K562 (cell line): Measurements from ENCODE around the gene KIAA1614. TPM values are rescaled to one million over a fixed set of nuclear protein-coding genes. Genes with fewer than 3 reads are reported as not detected.

Experiments
- ATAC-seq: fragments of 200-7000 bp; cut with Tn5 transposase; 3 replicates; pipeline ENCODE4 v1.9.1; 2020; ENCODE audit warnings: moderate library complexity
- BruUV-seq: library from RNA; stranded (reverse); fragments of 400-500 nt; replicated peaks from 2 replicates; lab custom pipeline; 2021; lab: Mats Ljungman, UMichigan
- CTCF ChIA-PET: fragments of 300-600 bp; formaldehyde crosslinking; extraction: SDS; loops from one replicate; lab custom pipeline; 2021; ENCODE audit warnings: low intra/inter-chr PET ratio; lab: Yijun Ruan, JAX
- POLR2A ChIA-PET: fragments of 300-600, 350-650 bp; sonication (Branson Sonifier 250); formaldehyde crosslinking; extraction: SDS; loops from one replicate; lab custom pipeline; 2021; ENCODE audit warnings: antibody characterized with exemption, inconsistent platforms; lab: Yijun Ruan, JAX
- DNase-seq, 4 experiments: peaks; one replicate each; pipeline versions ENCODE4 v3.0.0 to v3.0.0-alpha.2; 2011 to 2018; ENCODE audit warnings: low spot score in 3 of 4, mixed read lengths in 3 of 4; ENCODE audit errors: extremely low read depth in 1 of 4
- FAIRE-seq: peaks from 2 replicates; lab custom pipeline; 2011; peaks lifted over from hg19 to GRCh38; lab: Jason Lieb, UNC
- H2AFZ ChIP-seq: 2 replicates; pipeline ENCODE4 v1.6.0; 2011; ENCODE audit warnings: low read depth, low read length, control low read depth, inconsistent platforms
- H3K27ac ChIP-seq: fragments of 200-600 bp; 3 replicates; pipeline ENCODE4 v1.8.0; 2011; ENCODE audit warnings: low read depth, mild to moderate bottlenecking, control low read depth, inconsistent platforms, low read length, moderate library complexity, mixed read lengths; ENCODE audit errors: extremely low read depth
- H3K27me3 ChIP-seq, 2 experiments: fragments of 300-600 bp in 1 of 2; 2 replicates in 1 of 2; 3 replicates in 1 of 2; pipeline versions ENCODE4 v1.6.0 to v1.8.0; 2011; ENCODE audit warnings: inconsistent platforms in 2 of 2, low read length in 2 of 2, mild to moderate bottlenecking in 1 of 2, mixed read lengths in 1 of 2, moderate library complexity in 1 of 2; ENCODE audit not compliant: control insufficient read depth in 2 of 2, insufficient read depth in 2 of 2
- H3K36me3 ChIP-seq: fragments of 300-600 bp; 3 replicates; pipeline ENCODE4 v1.8.0; 2011; ENCODE audit warnings: mild to moderate bottlenecking, low read length, inconsistent platforms; ENCODE audit not compliant: control insufficient read depth, insufficient read depth
- H3K4me1 ChIP-seq, 2 experiments: fragments of 200-600 bp in 1 of 2; replicated peaks in 1 of 2; 2 replicates in 1 of 2; 3 replicates in 1 of 2; pipeline versions ENCODE4 v1.5.1 to v1.8.0; 2011; ENCODE audit warnings: inconsistent platforms in 2 of 2, low read length in 2 of 2, mild to moderate bottlenecking in 1 of 2, mixed read lengths in 1 of 2, moderate library complexity in 1 of 2; ENCODE audit not compliant: control insufficient read depth in 2 of 2, insufficient read depth in 2 of 2
- H3K4me2 ChIP-seq: 2 replicates; pipeline ENCODE4 v1.6.1; 2011; ENCODE audit warnings: low read length, control low read depth, inconsistent platforms, mixed read lengths; ENCODE audit not compliant: insufficient read depth
- H3K4me3 ChIP-seq: fragments of 200-600 bp; sonication (generic), shearing (Covaris generic); 2 replicates; pipeline ENCODE4 v1.5.1; 2016; ENCODE audit warnings: control low read depth, inconsistent platforms
- H3K79me2 ChIP-seq: fragments of 200-600 bp; 3 replicates; pipeline ENCODE4 v1.8.0; 2011; ENCODE audit warnings: low read length, inconsistent platforms; ENCODE audit not compliant: control insufficient read depth, insufficient read depth
- H3K9ac ChIP-seq, 2 experiments: 2 replicates each; pipeline versions ENCODE4 v1.6.0 to v1.6.1; 2011; ENCODE audit warnings: low read depth in 2 of 2, low read length in 2 of 2, control low read depth in 1 of 2, inconsistent platforms in 1 of 2, mild to moderate bottlenecking in 1 of 2, mixed read lengths in 1 of 2; ENCODE audit not compliant: insufficient read depth in 1 of 2
- H3K9me1 ChIP-seq: one replicate; pipeline ENCODE4 v1.6.0; 2011; ENCODE audit warnings: inconsistent platforms, mild to moderate bottlenecking, low read length, moderate library complexity; ENCODE audit not compliant: control insufficient read depth, insufficient read depth
- H3K9me3 ChIP-seq: replicated peaks from 2 replicates; pipeline ENCODE4 v1.5.1; 2011; ENCODE audit warnings: low read depth, low read length, inconsistent platforms; ENCODE audit not compliant: control insufficient read depth, insufficient read depth
- H4K20me1 ChIP-seq: replicated peaks from 2 replicates; pipeline ENCODE4 v1.6.1; 2011; ENCODE audit warnings: low read length, inconsistent platforms, mixed read lengths; ENCODE audit not compliant: control insufficient read depth, insufficient read depth
- GABPA ChIP-seq: fragments of 200-800 bp; sonication (Bioruptor generic); conservative IDR thresholded peaks from 2 replicates; pipeline ENCODE4 v1.6.1; 2016; ENCODE audit warnings: low read depth, missing genetic modification characterization, missing compliant biosample characterization
- GATA2 ChIP-seq: sonication (generic); formaldehyde crosslinking; IDR thresholded peaks from 2 replicates; pipeline ENCODE4 v1.4.0; 2020; ENCODE audit warnings: mild to moderate bottlenecking, missing genetic modification reagents
- ILF3 ChIP-seq: fragments of 450-650 bp; IDR thresholded peaks from 2 replicates; pipeline ENCODE4 v1.6.1; 2018; ENCODE audit warnings: antibody characterized with exemption, mild to moderate bottlenecking, moderate library complexity, borderline replicate concordance
- KDM2B ChIP-seq: fragments of 250-450 bp; sonication (Bioruptor Pico); IDR thresholded peaks from 2 replicates; pipeline ENCODE4 v1.8.0; 2021; ENCODE audit warnings: mild to moderate bottlenecking, moderate library complexity
- MCM2 ChIP-seq: fragments of 450-650 bp; IDR thresholded peaks from 2 replicates; pipeline ENCODE4 v1.6.1; 2017; ENCODE audit warnings: low read depth, mild to moderate bottlenecking
- SMARCB1 ChIP-seq: IDR thresholded peaks from 2 replicates; pipeline ENCODE4 v1.6.1; 2011; ENCODE audit warnings: improper control_type of control experiment, low read depth; ENCODE audit not compliant: insufficient read length
- YBX1 ChIP-seq: fragments of 450-650 bp; IDR thresholded peaks from 2 replicates; pipeline ENCODE4 v1.7.1; 2016; ENCODE audit warnings: mild to moderate bottlenecking
- ZFPM2 ChIP-seq: fragments of 250-450 bp; sonication (Bioruptor Pico); IDR thresholded peaks from 2 replicates; pipeline ENCODE4 v1.5.1; 2022; ENCODE audit warnings: mild to moderate bottlenecking
- WGBS: fragments of 100-300 bp; shearing (Covaris generic); methylation state at CpG from one replicate; pipeline ENCODE4 v1.1.6; 2016; ENCODE audit warnings: low coverage, mixed read lengths; ENCODE audit not compliant: insufficient coverage; ENCODE audit errors: missing lambda C conversion rate; 5-methylcytosine and 5-hydroxymethylcytosine counted together
- in situ Hi-C: fragments of 300-500 bp; cut with MboI; formaldehyde crosslinking; loops from 4 replicates; pipeline ENCODE4 v1.15.0; 2018; ENCODE audit warnings: inconsistent platforms, mixed read lengths
- intact Hi-C: fragments of 100-400 bp; cut with micrococcal nuclease; formaldehyde crosslinking; loops from 2 replicates; pipeline ENCODE4 v1.14.2; 2022
- polyA plus RNA-seq, 8 experiments: library from polyadenylated mRNA; depleted of rRNA in 4 of 8; stranded (reverse) in 5 of 8; unstranded in 3 of 8; fragments of >200 nt; fragmentation: Nextera tagmentation in 2 of 8; fragmentation: Illumina TruSeq in 1 of 8; extraction: Ambion mirVana in 2 of 8; extraction: Trizol in 1 of 8; gene quantifications; 2 replicates each; pipeline versions ENCODE4 v1.2.1 to v1.2.3, GENCODE V29; 2011 to 2014; ENCODE audit warnings: inconsistent platforms in 1 of 8, missing spikeins in 1 of 8
- total RNA-seq, 7 experiments: library from RNA; depleted of rRNA in 6 of 7; stranded (reverse); fragments of >200 nt in 6 of 7; fragmentation: Illumina TruSeq in 2 of 7; extraction: Trizol in 2 of 7; gene quantifications; 2 replicates each; pipeline versions ENCODE4 v1.2.1 to v1.2.3, GENCODE V29; 2011 to 2021; ENCODE audit warnings: low replicate concordance in 1 of 7

KIAA1614 gene
- total and polyA plus RNA-seq, 9 of the 15 experiments (the other 6 are each of a cell fraction or from before 2014, with no cell fraction given) = 0.01 to 1.1 (median 0.15) TPM; not detected in 1

- TF ChIP-seq ILF3 (no peak), YBX1 (no peak), GATA2 (CRISPR knock-in tag) (no peak), GABPA (tag) (no peak), SMARCB1 (no peak), MCM2 (no peak), ZFPM2 (no peak), KDM2B (no peak)
- Histone ChIP-seq H3K4me2 (no peak overlapping the region), H3K27ac (no peak overlapping the region), H3K4me1 (peaks cover 13 to 33% of the 10 kb centered on the region in 2 experiments; a peak in 4 of 5 replicates), H3K9me3 (no peaks in the 10 kb centered on the region), H3K9ac (no peak overlapping the region; a peak in 1 of 4 replicates), H4K20me1 (no peaks in the 10 kb centered on the region), H3K9me1 (no peaks in the 10 kb centered on the region), H2AFZ (no peak overlapping the region), H3K27me3 (no peaks in the 10 kb centered on the region; a peak in 1 of 5 replicates), H3K4me3 (no peak overlapping the region), H3K79me2 (no peaks in the 10 kb centered on the region), H3K36me3 (no peaks in the 10 kb centered on the region)
- in situ Hi-C loops (no loop called here), intact Hi-C loops (no loop called here)
- POLR2A ChIA-PET = no interaction called here
- peak; percentile 19 for FAIRE-seq
- no TSS peak for BruUV-seq
- WGBS = 37% methylated on average over 12 of the region's 12 CpGs
- CTCF ChIA-PET = no interaction called here
- DNase-seq = no peak
- no peak for ATAC-seq
These were observed 4.8 kb downstream of the KIAA1614 start for GRCh38 chr1:180917306-180918065.
